ENCODE results near the gene KCNA3. TPM values are rescaled to one million over a fixed set of nuclear protein-coding genes. Genes with fewer than 3 reads are reported as not detected.

Gene KCNA3
- total RNA-seq, 1 donor from 2014 or later = 0.47 TPM

- intact Hi-C loops (cut with micrococcal nuclease) = no loop called here
- ATAC-seq (no peak), DNase-seq (no peak)
Measured at GRCh38 chr1:110626889-110627288, 47.9 kb downstream of the KCNA3 start.

Other genes with a start within 250 kb of the KCNA3 start
- not detected for gene PROK1, start 223.8 kb downstream of the KCNA3 start, total RNA-seq
- not detected for gene KCNA10, start 155.8 kb downstream of the KCNA3 start, total RNA-seq
- gene KCNA2, start 68.6 kb downstream of the KCNA3 start, total RNA-seq = 0.64 TPM
- 13.2 TPM for gene CD53, start 198.2 kb upstream of the KCNA3 start, total RNA-seq